COLO668 (cell line): Measurements from ENCODE around the gene FBXO11.

Experiments
- DNase-seq: peaks from one replicate; lab custom pipeline; 2025; ENCODE audit not compliant: unreplicated experiment; lab: John Stamatoyannopoulos, UW

FBXO11 gene

GRCh38 chr2:47796090-47796697 is 110.1 kb downstream of the FBXO11 start:
- no peak for DNase-seq

GRCh38 chr2:47785986-47786385 is 120.3 kb downstream of the FBXO11 start:
- DNase-seq = peak; percentile 14

GRCh38 chr2:47784352-47784851 is 121.9 kb downstream of the FBXO11 start:
- peak; percentile 28 for DNase-seq

GRCh38 chr2:47783486-47784351 is 122.6 kb downstream of the FBXO11 start:
- DNase-seq = peak; percentile 81

- peak; percentile 95 for DNase-seq
Observed at GRCh38 chr2:47782671-47783485, 123.4 kb downstream of the FBXO11 start, which contains the start of gene MSH6. MSH6 (plus strand) TSS chr2:47783145; CDS start chr2:47783234, 89 bp downstream.

- DNase-seq = peak; percentile 22
Observed at GRCh38 chr2:47782381-47782670, 124.0 kb downstream of the FBXO11 start.

- no peak for DNase-seq
Observed at GRCh38 chr2:47779426-47779790, 126.9 kb downstream of the FBXO11 start.

GRCh38 chr2:47778698-47779425 is 127.4 kb downstream of the FBXO11 start:
- no peak for DNase-seq

GRCh38 chr2:47777277-47777937 is 128.9 kb downstream of the FBXO11 start:
- DNase-seq = no peak

GRCh38 chr2:47774567-47774966 is 131.7 kb downstream of the FBXO11 start:
- DNase-seq = no peak

GRCh38 chr2:47772343-47772742 is 134.0 kb downstream of the FBXO11 start:
- DNase-seq = no peak

GRCh38 chr2:47771211-47771610 is 135.1 kb downstream of the FBXO11 start:
- no peak for DNase-seq

- DNase-seq = no peak
Observed at GRCh38 chr2:47769318-47769717, 137.0 kb downstream of the FBXO11 start.

GRCh38 chr2:47767880-47768609 is 138.3 kb downstream of the FBXO11 start:
- DNase-seq = peak; percentile 55

GRCh38 chr2:47767497-47767844 is 138.8 kb downstream of the FBXO11 start:
- no peak for DNase-seq

GRCh38 chr2:47751856-47752414 is 154.4 kb downstream of the FBXO11 start:
- DNase-seq = no peak

GRCh38 chr2:47747878-47748277 is 158.4 kb downstream of the FBXO11 start:
- no peak for DNase-seq

GRCh38 chr2:47744074-47744473 is 162.2 kb downstream of the FBXO11 start:
- DNase-seq = no peak

- no peak for DNase-seq
Observed at GRCh38 chr2:47741637-47742036, 164.7 kb downstream of the FBXO11 start.
